B cell (primary cell): ENCODE measurements around the gene PKM. TPM values are rescaled to one million over a fixed set of nuclear protein-coding genes. Genes with fewer than 3 reads are reported as not detected.

Experiments used
- ATAC-seq: fragments of 200-7000 bp; cut with Tn5 transposase; one replicate; pipeline ENCODE4 v1.10.0; 2021; ENCODE audit warnings: low read depth, mild to moderate bottlenecking, moderate number of reproducible peaks, moderate library complexity
- CTCF ChIA-PET: fragments of 350-600 bp; sonication (Branson Sonifier 250); formaldehyde crosslinking; loops from one replicate; lab custom pipeline; 2021; ENCODE audit warnings: antibody characterized with exemption, inconsistent platforms; lab: Charles Lee
- POLR2A ChIA-PET: fragments of 350-600 bp; sonication (Branson Sonifier 250); formaldehyde crosslinking; loops from one replicate; lab custom pipeline; 2021; ENCODE audit warnings: antibody characterized with exemption; lab: Charles Lee
- DNase-seq: peaks from one replicate; pipeline ENCODE4 v3.0.0; 2013
- H2AFZ ChIP-seq: 2 replicates; pipeline ENCODE4 v1.6.1; 2012; ENCODE audit warnings: mild to moderate bottlenecking, low read depth, low read length; ENCODE audit not compliant: insufficient read depth, poor library complexity, severe bottlenecking
- H3K27ac ChIP-seq, 2 donors: 1 replicate in 1 of 2; 2 replicates in 1 of 2; pipeline ENCODE4 v1.5.1; 2012 to 2013; ENCODE audit warnings: low read length in 2 of 2, mild to moderate bottlenecking in 2 of 2, moderate library complexity in 1 of 2
- H3K27me3 ChIP-seq, 4 experiments: fragments of 200-600 bp in 1 of 4; sonication (generic) in 1 of 4; replicated peaks in 1 of 4; 1 replicate in 2 of 4; 2 replicates in 2 of 4; pipeline versions ENCODE4 v1.6.1 to v1.7.0; 2013 to 2016; ENCODE audit warnings: low read length in 3 of 4, mild to moderate bottlenecking in 2 of 4, mixed read lengths in 1 of 4, moderate library complexity in 1 of 4; ENCODE audit not compliant: insufficient read depth in 4 of 4, control insufficient read depth in 3 of 4; ENCODE audit errors: control extremely low read depth in 1 of 4
- H3K36me3 ChIP-seq, 2 experiments: replicated peaks in 1 of 2; 1 replicate in 1 of 2; 2 replicates in 1 of 2; pipeline versions ENCODE4 v1.6.1 to v1.7.1; 2013; ENCODE audit warnings: low read length in 1 of 2; ENCODE audit not compliant: insufficient read depth in 2 of 2, control insufficient read depth in 1 of 2; ENCODE audit errors: control extremely low read depth in 1 of 2, extremely low read depth in 1 of 2
- H3K4me1 ChIP-seq, 2 donors: fragments of 200-600 bp in 1 of 2; sonication (generic) in 1 of 2; 1 replicate in 1 of 2; 2 replicates in 1 of 2; pipeline versions ENCODE4 v1.5.1 to v1.6.1; 2013 to 2017; ENCODE audit warnings: low read length in 2 of 2; ENCODE audit not compliant: control insufficient read depth in 2 of 2, insufficient read depth in 2 of 2
- H3K4me2 ChIP-seq: replicated peaks from 2 replicates; pipeline ENCODE3; 2012; ENCODE audit warnings: mild to moderate bottlenecking, low read depth, low read length; ENCODE audit not compliant: poor library complexity, severe bottlenecking
- H3K4me3 ChIP-seq, 5 experiments: fragments of 200-600 bp in 1 of 5; sonication (generic) in 1 of 5; 1 replicate in 3 of 5; 2 replicates in 2 of 5; pipeline versions ENCODE4 v1.5.1 to v1.7.0; 2011 to 2016; ENCODE audit warnings: low read length in 4 of 5, mild to moderate bottlenecking in 4 of 5, low read depth in 2 of 5, control low read depth in 1 of 5, moderate library complexity in 1 of 5; ENCODE audit not compliant: insufficient read depth in 1 of 5; ENCODE audit errors: control extremely low read depth in 1 of 5, extremely low read depth in 1 of 5
- H3K79me2 ChIP-seq: fragments of 200-600 bp; sonication (generic); one replicate; pipeline ENCODE4 v1.6.0; 2016; ENCODE audit warnings: low read length; ENCODE audit not compliant: control insufficient read depth, insufficient read depth
- H3K9ac ChIP-seq: fragments of 200-600 bp; sonication (generic); 2 replicates; pipeline ENCODE4 v1.6.1; 2017; ENCODE audit warnings: mild to moderate bottlenecking, low read length, moderate library complexity
- H3K9me3 ChIP-seq, 3 donors: one replicate each; pipeline versions ENCODE4 v1.6.1 to v1.7.1; 2013; ENCODE audit warnings: low read length in 2 of 3; ENCODE audit not compliant: control insufficient read depth in 2 of 3, insufficient read depth in 1 of 3; ENCODE audit errors: control extremely low read depth in 1 of 3
- H4K20me1 ChIP-seq: 2 replicates; pipeline ENCODE4 v1.6.0; 2012; ENCODE audit warnings: mild to moderate bottlenecking, low read length; ENCODE audit not compliant: insufficient read depth, control insufficient read depth, poor library complexity, severe bottlenecking
- H3K27ac Mint-ChIP-seq: one replicate; pipeline ENCODE4 v1.8.0; 2021; ENCODE audit warnings: mixed read lengths
- H3K27me3 Mint-ChIP-seq: one replicate; pipeline ENCODE4 v1.8.0; 2021; ENCODE audit warnings: mixed read lengths
- H3K4me1 Mint-ChIP-seq: one replicate; pipeline ENCODE4 v1.8.0; 2021; ENCODE audit warnings: mixed read lengths
- H3K4me3 Mint-ChIP-seq: one replicate; pipeline ENCODE4 v1.8.0; 2021; ENCODE audit warnings: mixed read lengths
- H3K9me3 Mint-ChIP-seq: one replicate; pipeline ENCODE4 v1.8.0; 2022; ENCODE audit warnings: mixed read lengths; ENCODE audit not compliant: insufficient read depth
- CTCF ChIP-seq: fragments of 200-600 bp; IDR thresholded peaks from one replicate; pipeline ENCODE4 v1.8.0; 2022; ENCODE audit warnings: antibody characterized with exemption, mild to moderate bottlenecking
- EZH2 ChIP-seq: IDR thresholded peaks from 2 replicates; pipeline ENCODE4 v1.6.1; 2012; ENCODE audit warnings: borderline replicate concordance, low read depth, mild to moderate bottlenecking, moderate library complexity, low read length; ENCODE audit not compliant: insufficient read depth, poor library complexity, severe bottlenecking
- WGBS: methylation state at CpG from one replicate; pipeline ENCODE4 v1.1.5; 2013; ENCODE audit warnings: missing lambda C conversion rate; ENCODE audit not compliant: insufficient coverage; 5-methylcytosine and 5-hydroxymethylcytosine counted together
- intact Hi-C: fragments of 100-400 bp; cut with micrococcal nuclease; formaldehyde crosslinking; loops from one replicate; pipeline ENCODE4 v1.10.0; 2022
- polyA plus RNA-seq: library from polyadenylated mRNA; depleted of rRNA; stranded (reverse); fragments of >200 nt; gene quantifications from 2 replicates; pipeline ENCODE4 v1.2.3, GENCODE V29; 2012
- total RNA-seq, 2 donors: library from RNA; stranded (reverse); fragments of 120-200 nt in 1 of 2; gene quantifications; 1 replicate in 1 of 2; 2 replicates in 1 of 2; pipeline versions ENCODE4 v1.2.3 to v1.2.4, GENCODE V29; 2013 to 2022

PKM gene
- total and polyA plus RNA-seq, 2 donors (not counting 1 experiment from before 2014, with no cell fraction given), result 179 to 323 TPM

GRCh38 chr15:72166716-72167417 lies 64.1 kb downstream of the PKM start:
- Histone ChIP-seq H3K79me2 (no peaks in the 10 kb centered on the region), H3K4me3 (no peak overlapping the region), H3K4me2 (no peak overlapping the region), H3K27ac (no peak overlapping the region), H4K20me1 (no peaks in the 10 kb centered on the region), H3K36me3 (no peaks in the 10 kb centered on the region), H3K4me1 (no peaks in the 10 kb centered on the region), H3K9ac (no peak overlapping the region), H3K9me3 (no peaks in the 10 kb centered on the region), H2AFZ (no peak overlapping the region), H3K27me3 (peaks cover 0 to 3% (median 0%) of the 10 kb centered on the region in 4 experiments)
- Mint-ChIP-seq H3K9me3 (no peaks in the 10 kb centered on the region), H3K27me3 (peaks cover 10% of the 10 kb centered on the region), H3K4me1 (no peaks in the 10 kb centered on the region), H3K4me3 (no peak overlapping the region), H3K27ac (no peak overlapping the region)
- no peak for DNase-seq
- 96% methylated on average over 4 of the region's 5 CpGs for WGBS
- POLR2A ChIA-PET, result no interaction called here
- ATAC-seq, result no peak
- intact Hi-C loops, result no loop called here
- CTCF ChIA-PET, result interaction anchor here (0.6 to 1.1 kb wide), 2 partner anchors 11 to 24 kb away, joined by 3 read pairs; no protein-coding TSS in a partner anchor
- TF ChIP-seq EZH2 (no peak), CTCF (no peak)

DNA sequence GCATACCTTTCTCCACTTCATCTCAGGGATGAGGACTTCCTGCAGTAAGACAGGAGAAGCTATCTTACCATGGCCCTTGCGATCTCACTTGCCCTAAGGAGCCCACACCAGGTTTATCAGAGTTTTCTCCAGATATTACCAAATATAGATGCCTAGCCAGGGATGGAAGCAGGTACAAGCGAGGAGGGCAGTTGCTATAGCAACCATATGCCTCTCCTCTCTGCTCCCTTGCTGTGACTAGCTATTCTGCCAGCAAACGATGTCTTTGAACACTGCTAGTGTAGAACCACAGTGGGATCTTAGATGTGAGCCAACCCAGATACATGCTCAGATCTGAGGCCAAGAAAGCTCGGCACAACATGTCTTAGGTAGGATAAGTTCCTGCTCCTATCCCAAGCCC lies 67.3 kb downstream of the PKM start:
- no peak overlapping the region for H3K4me3 ChIP-seq
- ChIA-PET CTCF (interaction anchor here (0.9 to 1.9 kb wide), 2 partner anchors 37 to 420 kb away, joined by 4 to 7 read pairs; no protein-coding TSS in a partner anchor), POLR2A (no interaction called here)
- Mint-ChIP-seq H3K9me3 (no peaks in the 10 kb centered on the region), H3K4me3 (no peak overlapping the region), H3K27me3 (peaks cover 10% of the 10 kb centered on the region), H3K4me1 (no peaks in the 10 kb centered on the region), H3K27ac (no peak overlapping the region)
- intact Hi-C loops, result no loop called here
- no peak overlapping the region for H3K9ac ChIP-seq
- H3K4me2 ChIP-seq, result no peak overlapping the region
- DNase-seq (no peak), ATAC-seq (no peak)
- no peaks in the 10 kb centered on the region for H3K36me3 ChIP-seq
- H3K27me3 ChIP-seq, result peaks cover 0 to 3% (median 0%) of the 10 kb centered on the region in 4 experiments
- TF ChIP-seq EZH2 (no peak), CTCF (no peak)
- no peak overlapping the region for H2AFZ ChIP-seq
- no peaks in the 10 kb centered on the region for H3K4me1 ChIP-seq
- WGBS, result 96% methylated on average over 4 of the region's 4 CpGs
- no peaks in the 10 kb centered on the region for H3K79me2 ChIP-seq
- H3K27ac ChIP-seq, result no peak overlapping the region
- H3K9me3 ChIP-seq, result no peaks in the 10 kb centered on the region
- H4K20me1 ChIP-seq, result no peaks in the 10 kb centered on the region
